SK-N-SH (cell line): ENCODE measurements around the gene ME2.
"Not testable (repeated sequence)": the region's sequence is repeated elsewhere in the genome, so short reads cannot be mapped to it uniquely, and the experiment has no call there.

Source experiments
- EP300 ChIP-seq, 2 experiments: IDR thresholded peaks; 2 replicates each; pipeline versions ENCODE4 v1.4.0 to v1.6.1; 2012; ENCODE audit warnings: borderline replicate concordance in 1 of 2, low read depth in 1 of 2, low read length in 1 of 2
- EZH2phosphoT487 ChIP-seq: fragments of 200-600 bp; sonication (generic); IDR thresholded peaks from 2 replicates; pipeline ENCODE4 v1.6.1; 2017; ENCODE audit warnings: low read depth, mixed run types, mild to moderate bottlenecking, antibody characterized with exemption, moderate library complexity, borderline replicate concordance
- FOSL2 ChIP-seq: IDR thresholded peaks from 2 replicates; pipeline ENCODE4 v1.4.0; 2012; ENCODE audit warnings: low read depth, mild to moderate bottlenecking, moderate library complexity, borderline replicate concordance
- POLR2AphosphoS5 ChIP-seq: IDR thresholded peaks from 2 replicates; pipeline ENCODE4 v1.6.1; 2012; ENCODE audit warnings: low read depth, low read length
- RAD21 ChIP-seq: IDR thresholded peaks from 2 replicates; pipeline ENCODE4 v1.6.1; 2012; ENCODE audit warnings: mild to moderate bottlenecking, low read length
- RCOR1 ChIP-seq: fragments of 150-350 bp; IDR thresholded peaks from 2 replicates; pipeline ENCODE4 v1.6.1; 2017; ENCODE audit warnings: antibody characterized with exemption, low read length
- TF ChIP-seq, protein P1 (sequence below): fragments of 200-600 bp; sonication (generic); IDR thresholded peaks from 2 replicates; pipeline ENCODE4 v1.6.1; 2017; ENCODE audit warnings: antibody characterized with exemption, mild to moderate bottlenecking, moderate library complexity
- TF ChIP-seq, protein P2 (sequence below): IDR thresholded peaks from 2 replicates; pipeline ENCODE4 v1.4.0; 2012; ENCODE audit warnings: low read depth, borderline replicate concordance

DNA sequence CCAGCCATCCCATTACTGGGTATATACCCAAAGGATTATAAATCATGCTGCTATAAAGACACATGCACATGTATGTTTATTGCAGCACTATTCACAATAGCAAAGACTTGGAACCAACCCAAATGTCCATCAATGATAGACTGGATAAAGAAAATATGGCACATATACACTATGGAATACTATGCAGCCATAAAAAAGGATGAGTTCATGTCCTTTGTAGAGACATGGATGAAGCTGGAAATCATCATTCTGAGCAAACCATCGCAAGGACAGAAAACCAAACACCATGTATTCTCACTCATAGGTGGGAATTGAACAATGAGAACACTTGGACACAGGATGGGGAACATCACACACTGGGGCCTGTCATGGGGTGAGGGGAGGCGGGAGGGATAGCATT, 124.3 kb downstream of the ME2 start:
- not testable (repeated sequence) for TF ChIP-seq EZH2phosphoT487; POLR2AphosphoS5; FOSL2; RCOR1; EP300 (IDR thresholded peaks at IDR 0.05; ENCODE audit: borderline replicate concordance in 1 of 2, low read depth in 1 of 2, low read length in 1 of 2); RAD21
- TF ChIP-seq, protein P1, sequence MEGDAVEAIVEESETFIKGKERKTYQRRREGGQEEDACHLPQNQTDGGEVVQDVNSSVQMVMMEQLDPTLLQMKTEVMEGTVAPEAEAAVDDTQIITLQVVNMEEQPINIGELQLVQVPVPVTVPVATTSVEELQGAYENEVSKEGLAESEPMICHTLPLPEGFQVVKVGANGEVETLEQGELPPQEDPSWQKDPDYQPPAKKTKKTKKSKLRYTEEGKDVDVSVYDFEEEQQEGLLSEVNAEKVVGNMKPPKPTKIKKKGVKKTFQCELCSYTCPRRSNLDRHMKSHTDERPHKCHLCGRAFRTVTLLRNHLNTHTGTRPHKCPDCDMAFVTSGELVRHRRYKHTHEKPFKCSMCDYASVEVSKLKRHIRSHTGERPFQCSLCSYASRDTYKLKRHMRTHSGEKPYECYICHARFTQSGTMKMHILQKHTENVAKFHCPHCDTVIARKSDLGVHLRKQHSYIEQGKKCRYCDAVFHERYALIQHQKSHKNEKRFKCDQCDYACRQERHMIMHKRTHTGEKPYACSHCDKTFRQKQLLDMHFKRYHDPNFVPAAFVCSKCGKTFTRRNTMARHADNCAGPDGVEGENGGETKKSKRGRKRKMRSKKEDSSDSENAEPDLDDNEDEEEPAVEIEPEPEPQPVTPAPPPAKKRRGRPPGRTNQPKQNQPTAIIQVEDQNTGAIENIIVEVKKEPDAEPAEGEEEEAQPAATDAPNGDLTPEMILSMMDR = not testable (repeated sequence)
- TF ChIP-seq, protein P2, sequence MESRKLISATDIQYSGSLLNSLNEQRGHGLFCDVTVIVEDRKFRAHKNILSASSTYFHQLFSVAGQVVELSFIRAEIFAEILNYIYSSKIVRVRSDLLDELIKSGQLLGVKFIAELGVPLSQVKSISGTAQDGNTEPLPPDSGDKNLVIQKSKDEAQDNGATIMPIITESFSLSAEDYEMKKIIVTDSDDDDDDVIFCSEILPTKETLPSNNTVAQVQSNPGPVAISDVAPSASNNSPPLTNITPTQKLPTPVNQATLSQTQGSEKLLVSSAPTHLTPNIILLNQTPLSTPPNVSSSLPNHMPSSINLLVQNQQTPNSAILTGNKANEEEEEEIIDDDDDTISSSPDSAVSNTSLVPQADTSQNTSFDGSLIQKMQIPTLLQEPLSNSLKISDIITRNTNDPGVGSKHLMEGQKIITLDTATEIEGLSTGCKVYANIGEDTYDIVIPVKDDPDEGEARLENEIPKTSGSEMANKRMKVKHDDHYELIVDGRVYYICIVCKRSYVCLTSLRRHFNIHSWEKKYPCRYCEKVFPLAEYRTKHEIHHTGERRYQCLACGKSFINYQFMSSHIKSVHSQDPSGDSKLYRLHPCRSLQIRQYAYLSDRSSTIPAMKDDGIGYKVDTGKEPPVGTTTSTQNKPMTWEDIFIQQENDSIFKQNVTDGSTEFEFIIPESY = not testable (repeated sequence)
